Large intestine (tissue), 3 donors: ENCODE data around the gene DNAJC4. TPM values are rescaled to one million over a fixed set of nuclear protein-coding genes. Genes with fewer than 3 reads are reported as not detected.

Experiments
- DNase-seq, 2 donors: peaks; one replicate each; pipeline versions ENCODE4 v3.0.0 to v3.0.0-alpha.2; 2013
- H3K27ac ChIP-seq: one replicate; pipeline ENCODE4 v1.5.1; 2013; ENCODE audit warnings: low read length
- H3K27me3 ChIP-seq: 2 replicates; pipeline ENCODE4 v1.6.1; 2013; ENCODE audit warnings: low read length; ENCODE audit not compliant: control insufficient read depth, insufficient read depth
- H3K36me3 ChIP-seq: 2 replicates; pipeline ENCODE4 v1.6.1; 2013; ENCODE audit warnings: low read length; ENCODE audit not compliant: control insufficient read depth, insufficient read depth
- H3K4me1 ChIP-seq: one replicate; pipeline ENCODE4 v1.6.1; 2013; ENCODE audit warnings: low read length; ENCODE audit not compliant: control insufficient read depth, insufficient read depth
- H3K4me3 ChIP-seq: one replicate; pipeline ENCODE4 v1.5.1; 2013; ENCODE audit warnings: low read length
- H3K9me3 ChIP-seq: one replicate; pipeline ENCODE4 v1.6.1; 2013; ENCODE audit warnings: mild to moderate bottlenecking, low read depth, low read length, moderate library complexity; ENCODE audit not compliant: control insufficient read depth
- WGBS: methylation state at CpG from one replicate; pipeline ENCODE4 v1.1.5; 2013; ENCODE audit warnings: low lambda C conversion rate; ENCODE audit not compliant: insufficient coverage; 5-methylcytosine and 5-hydroxymethylcytosine counted together
- polyA plus RNA-seq: library from polyadenylated mRNA; unstranded; fragments of 120-200 nt; gene quantifications from one replicate; pipeline ENCODE4 v1.2.1, GENCODE V29; 2013

The DNAJC4 gene
- polyA plus RNA-seq, 1 donor = 52.5 TPM

DNA sequence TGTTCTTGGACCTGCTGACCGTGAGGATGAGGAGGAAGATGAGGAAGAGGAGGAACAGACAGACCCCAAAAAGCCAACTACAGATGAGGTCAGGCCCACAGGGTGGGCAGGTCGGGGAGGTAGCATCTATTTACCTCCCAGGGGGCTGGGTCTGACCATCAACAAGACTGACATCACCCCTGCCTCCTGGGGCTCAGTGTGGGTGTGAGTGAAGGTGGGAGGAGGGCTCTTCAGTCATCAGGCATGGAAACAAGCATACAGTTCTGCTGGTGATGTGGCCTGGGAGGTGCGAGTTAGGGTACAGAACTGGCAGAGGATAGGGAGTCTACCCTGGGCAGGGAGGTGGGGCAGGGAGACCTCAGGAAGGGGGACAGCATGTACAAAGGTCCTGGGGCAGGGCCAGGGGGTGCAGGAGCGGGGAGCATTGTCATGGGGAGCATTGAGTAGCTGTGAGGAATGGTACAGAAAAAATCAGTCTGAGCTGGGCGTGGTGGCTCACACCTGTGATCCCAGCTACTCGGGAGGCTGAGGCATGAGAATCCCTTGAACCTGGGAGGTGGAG is 29.9 kb downstream of the DNAJC4 start:
- Histone ChIP-seq H3K27me3 (no peaks in the 10 kb centered on the region), H3K4me1 (peaks cover 5% of the 10 kb centered on the region), H3K4me3 (no peak overlapping the region), H3K27ac (no peak overlapping the region), H3K36me3 (peaks cover 93% of the 10 kb centered on the region), H3K9me3 (no peaks in the 10 kb centered on the region)
- WGBS = no CpG with 5 or more reads among the region's 6 CpGs
- DNase-seq = no peak

DNA sequence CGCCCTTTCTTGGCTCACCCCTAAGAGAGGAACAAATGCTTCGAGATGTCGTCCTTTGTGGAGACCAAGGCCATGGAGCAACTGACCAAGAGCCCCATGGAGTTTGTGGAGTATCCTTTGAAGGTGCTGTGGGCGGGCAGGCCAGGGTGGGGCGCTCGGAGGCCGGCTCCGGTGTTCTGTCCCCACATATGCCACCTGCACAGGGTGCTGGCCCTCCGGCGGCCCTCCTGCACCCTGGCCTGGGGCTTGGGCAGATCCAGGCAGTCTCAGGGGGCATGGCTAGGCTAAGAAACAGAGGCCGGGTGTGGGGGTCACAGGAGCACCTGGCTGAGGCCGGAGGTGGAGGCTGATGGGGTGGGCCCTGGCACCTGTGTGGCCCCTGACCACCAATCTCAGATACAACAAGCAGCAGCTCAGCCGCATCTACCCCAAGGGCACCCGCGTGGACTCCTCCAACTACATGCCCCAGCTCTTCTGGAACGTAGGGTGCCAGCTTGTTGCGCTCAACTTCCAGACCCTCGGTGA is 31.3 kb downstream of the DNAJC4 start:
- Histone ChIP-seq H3K27me3 (no peaks in the 10 kb centered on the region), H3K36me3 (peaks cover 93% of the 10 kb centered on the region), H3K27ac (no peak overlapping the region), H3K4me3 (no peak overlapping the region), H3K4me1 (peaks cover 5% of the 10 kb centered on the region), H3K9me3 (no peaks in the 10 kb centered on the region)
- no peak for DNase-seq
- WGBS = no CpG with 5 or more reads among the region's 18 CpGs

DNA sequence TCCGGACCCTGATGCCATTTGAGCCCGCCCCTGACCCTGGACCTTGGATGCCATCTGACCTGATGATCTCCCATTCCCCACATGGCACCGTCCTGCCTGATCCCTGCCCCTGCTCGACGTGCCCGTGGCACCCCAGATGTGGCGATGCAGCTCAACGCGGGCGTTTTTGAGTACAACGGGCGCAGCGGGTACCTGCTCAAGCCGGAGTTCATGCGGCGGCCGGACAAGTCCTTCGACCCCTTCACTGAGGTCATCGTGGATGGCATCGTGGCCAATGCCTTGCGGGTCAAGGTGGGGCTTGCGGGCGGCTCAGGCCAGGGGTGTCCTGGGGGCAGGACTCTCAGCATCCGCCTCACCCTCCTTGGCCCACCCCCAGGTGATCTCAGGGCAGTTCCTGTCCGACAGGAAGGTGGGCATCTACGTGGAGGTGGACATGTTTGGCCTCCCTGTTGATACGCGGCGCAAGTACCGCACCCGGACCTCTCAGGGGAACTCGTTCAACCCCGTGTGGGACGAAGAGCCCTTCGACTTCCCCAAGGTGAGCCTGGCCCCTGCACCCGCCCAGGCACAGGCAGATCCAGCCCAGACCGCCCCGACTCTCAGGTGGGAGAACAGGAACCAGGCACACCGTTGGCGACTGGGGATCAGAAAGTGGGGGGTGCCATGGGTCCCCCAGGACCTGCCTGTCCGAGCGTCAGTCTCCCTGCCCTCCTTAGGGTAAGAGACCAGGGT is 32.1 kb downstream of the DNAJC4 start:
- Histone ChIP-seq H3K4me3 (no peak overlapping the region), H3K4me1 (peaks cover 5% of the 10 kb centered on the region)

DNA sequence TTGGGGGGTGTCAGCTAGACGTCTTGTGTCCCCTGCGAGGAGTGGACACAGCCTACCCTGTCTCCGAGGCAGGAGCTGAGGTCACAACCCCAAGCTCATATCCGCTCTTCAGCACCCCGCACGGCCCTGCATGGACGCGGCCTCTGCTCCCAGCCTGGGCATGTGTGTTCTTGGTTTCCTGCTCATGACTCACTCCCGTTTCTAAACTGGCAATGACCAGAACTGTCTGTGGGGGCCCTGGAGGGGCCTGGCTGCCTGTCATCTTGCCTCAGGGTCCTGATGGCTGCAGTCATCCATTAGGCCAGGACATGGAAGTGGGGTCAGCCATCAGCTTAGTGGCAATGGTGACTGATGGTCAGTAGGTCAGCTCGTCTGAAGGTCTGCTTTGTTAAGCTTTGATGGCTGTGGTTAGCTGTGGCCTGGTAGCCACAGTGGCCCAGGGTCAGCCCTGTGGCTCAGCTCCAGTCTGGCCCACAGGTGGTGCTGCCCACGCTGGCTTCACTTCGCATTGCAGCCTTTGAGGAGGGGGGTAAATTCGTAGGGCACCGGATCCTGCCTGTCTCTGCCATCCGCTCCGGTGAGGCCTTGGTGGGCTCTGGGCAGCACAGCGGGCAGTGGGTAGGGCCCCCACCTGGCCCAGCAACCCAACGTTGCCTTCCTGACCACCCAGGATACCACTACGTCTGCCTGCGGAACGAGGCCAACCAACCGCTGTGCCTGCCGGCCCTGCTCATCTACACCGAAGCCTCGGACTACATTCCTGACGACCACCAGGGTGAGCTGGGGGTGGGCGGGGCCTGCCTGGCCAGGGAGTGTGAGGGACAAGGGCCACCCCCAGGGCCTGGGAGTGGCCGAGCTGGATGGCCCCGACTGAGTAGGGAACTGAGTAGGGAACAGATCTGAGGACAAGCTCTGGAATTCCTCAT is 32.9 kb downstream of the DNAJC4 start:
- H3K4me1 ChIP-seq = peaks cover 13% of the 10 kb centered on the region
- H3K27me3 ChIP-seq = no peaks in the 10 kb centered on the region
- H3K9me3 ChIP-seq = no peaks in the 10 kb centered on the region
- peaks cover 94% of the 10 kb centered on the region for H3K36me3 ChIP-seq
- H3K27ac ChIP-seq = no peak overlapping the region
- H3K4me3 ChIP-seq = no peak overlapping the region
- 80% methylated on average over 2 of the region's 29 CpGs for WGBS
- no peak for DNase-seq

More for the DNA sequence above, 32.1 kb downstream of the DNAJC4 start:
- Histone ChIP-seq H3K27ac (no peak overlapping the region), H3K36me3 (peaks cover 92% of the 10 kb centered on the region), H3K27me3 (no peaks in the 10 kb centered on the region), H3K9me3 (no peaks in the 10 kb centered on the region)
- DNase-seq = no peak
- no CpG with 5 or more reads among the region's 42 CpGs for WGBS

DNA sequence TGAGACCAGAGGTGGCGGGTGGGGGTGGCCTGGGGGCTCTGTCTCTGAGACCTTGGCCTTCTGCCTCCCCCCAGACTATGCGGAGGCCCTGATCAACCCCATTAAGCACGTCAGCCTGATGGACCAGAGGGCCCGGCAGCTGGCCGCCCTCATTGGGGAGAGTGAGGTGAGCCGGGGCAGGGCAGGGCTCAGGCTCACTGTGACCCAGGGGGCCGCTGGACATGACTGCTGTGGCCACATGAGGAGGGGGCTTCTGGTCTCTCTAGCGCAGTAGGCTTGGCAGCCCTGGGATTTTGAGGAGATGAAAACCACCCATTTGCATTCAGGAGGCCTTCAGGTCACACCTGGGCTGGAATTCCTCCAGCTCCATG is 33.6 kb downstream of the DNAJC4 start:
- Histone ChIP-seq H3K4me3 (no peak overlapping the region), H3K27me3 (no peaks in the 10 kb centered on the region), H3K4me1 (peaks cover 19% of the 10 kb centered on the region), H3K27ac (no peak overlapping the region), H3K36me3 (peaks cover 90% of the 10 kb centered on the region), H3K9me3 (no peaks in the 10 kb centered on the region)
- no CpG with 5 or more reads among the region's 8 CpGs for WGBS
- no peak for DNase-seq

DNA sequence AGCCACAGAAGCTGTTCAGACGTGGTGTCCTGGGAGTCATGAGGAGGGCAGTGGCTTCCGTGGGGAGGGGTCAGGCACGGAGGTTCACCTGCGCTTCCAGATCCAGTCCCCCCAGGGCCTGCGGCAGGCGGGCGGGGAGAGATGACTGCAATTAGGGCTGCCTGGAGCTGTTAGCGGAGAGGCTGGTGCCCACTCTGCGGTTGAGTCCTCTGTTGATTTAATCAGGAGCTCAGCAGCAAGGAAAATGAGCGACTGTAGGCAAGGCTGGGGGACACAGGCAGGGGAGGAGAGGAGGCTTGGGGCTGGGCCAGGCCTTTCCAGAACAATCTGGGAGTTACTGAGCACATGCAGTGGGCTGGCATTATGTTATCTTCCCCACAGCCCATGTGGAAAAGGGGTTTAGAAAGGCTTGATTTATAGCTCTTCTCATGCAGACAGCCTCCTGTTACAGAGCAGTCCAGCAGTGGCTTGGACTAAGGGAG is 34.1 kb downstream of the DNAJC4 start:
- WGBS = no CpG with 5 or more reads among the region's 10 CpGs
- Histone ChIP-seq H3K27me3 (no peaks in the 10 kb centered on the region), H3K4me3 (no peak overlapping the region), H3K36me3 (peaks cover 85% of the 10 kb centered on the region), H3K9me3 (no peaks in the 10 kb centered on the region), H3K27ac (no peak overlapping the region), H3K4me1 (peaks cover 20% of the 10 kb centered on the region)
- no peak for DNase-seq

DNA sequence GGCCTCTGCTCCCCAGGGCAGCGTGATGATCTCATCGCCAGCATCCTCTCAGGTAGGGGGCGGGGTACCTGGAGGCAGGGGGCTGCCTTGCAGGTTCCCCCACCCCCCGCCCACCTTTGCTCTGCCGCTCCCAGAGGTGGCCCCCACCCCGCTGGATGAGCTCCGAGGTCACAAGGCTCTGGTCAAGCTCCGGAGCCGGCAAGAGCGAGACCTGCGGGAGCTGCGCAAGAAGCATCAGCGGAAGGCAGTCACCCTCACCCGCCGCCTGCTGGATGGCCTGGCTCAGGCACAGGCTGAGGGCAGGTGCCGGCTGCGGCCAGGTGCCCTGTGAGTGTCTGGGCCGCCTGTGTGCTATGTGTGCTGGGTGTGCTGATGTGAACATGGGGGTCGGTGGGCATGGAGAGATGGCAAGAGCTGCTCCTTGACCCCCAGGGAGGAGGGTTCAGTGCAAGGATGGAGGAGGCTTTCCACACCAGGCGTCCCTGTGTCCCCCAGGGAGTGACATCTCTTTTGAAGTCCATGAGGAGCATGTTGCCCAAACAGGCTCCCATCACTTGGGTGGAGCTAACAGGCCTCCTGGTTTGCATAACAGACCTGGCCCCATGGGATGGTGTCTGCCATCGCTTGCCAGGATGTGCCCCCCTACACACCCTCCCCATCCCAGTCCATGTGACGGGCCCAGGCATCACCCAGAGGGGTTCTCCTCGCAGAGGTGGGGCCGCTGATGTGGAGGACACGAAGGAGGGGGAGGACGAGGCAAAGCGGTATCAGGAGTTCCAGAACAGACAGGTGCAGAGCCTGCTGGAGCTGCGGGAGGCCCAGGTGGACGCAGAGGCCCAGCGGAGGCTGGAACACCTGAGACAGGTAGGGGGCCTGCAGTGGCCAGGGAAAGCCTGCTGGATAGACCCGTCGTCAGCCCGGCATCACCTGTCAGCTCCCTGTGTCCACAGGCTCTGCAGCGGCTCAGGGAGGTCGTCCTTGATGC is 35.1 kb downstream of the DNAJC4 start:
- Histone ChIP-seq H3K9me3 (no peaks in the 10 kb centered on the region), H3K27me3 (no peaks in the 10 kb centered on the region), H3K4me3 (no peak overlapping the region), H3K27ac (no peak overlapping the region), H3K4me1 (peaks cover 17% of the 10 kb centered on the region), H3K36me3 (peaks cover 74% of the 10 kb centered on the region)
- WGBS = no CpG with 5 or more reads among the region's 35 CpGs
- DNase-seq = no peak

DNA sequence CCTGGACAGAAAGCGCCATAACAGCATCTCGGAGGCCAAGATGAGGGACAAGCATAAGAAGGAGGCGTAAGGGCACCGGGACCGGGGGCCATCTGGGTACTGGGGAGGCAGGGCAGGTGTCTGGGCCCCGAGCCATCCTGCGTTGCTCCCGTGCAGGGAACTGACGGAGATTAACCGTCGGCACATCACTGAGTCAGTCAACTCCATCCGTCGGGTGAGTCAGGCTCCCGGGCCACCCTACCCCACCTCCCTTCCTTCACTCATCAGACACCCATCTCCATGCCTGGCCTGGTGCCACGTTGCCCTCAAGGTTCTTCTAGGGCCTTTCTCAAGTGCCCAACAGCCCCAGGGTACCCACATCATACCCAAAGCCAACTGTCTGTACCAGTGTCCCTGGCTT is 36.0 kb downstream of the DNAJC4 start:
- no peak overlapping the region for H3K27ac ChIP-seq
- H3K36me3 ChIP-seq = peaks cover 68% of the 10 kb centered on the region
- WGBS = 92% methylated on average over 7 of the region's 15 CpGs
- no peaks in the 10 kb centered on the region for H3K27me3 ChIP-seq
- DNase-seq = no peak
- no peak overlapping the region for H3K4me3 ChIP-seq
- no peaks in the 10 kb centered on the region for H3K9me3 ChIP-seq
- H3K4me1 ChIP-seq = peaks cover 17% of the 10 kb centered on the region

DNA sequence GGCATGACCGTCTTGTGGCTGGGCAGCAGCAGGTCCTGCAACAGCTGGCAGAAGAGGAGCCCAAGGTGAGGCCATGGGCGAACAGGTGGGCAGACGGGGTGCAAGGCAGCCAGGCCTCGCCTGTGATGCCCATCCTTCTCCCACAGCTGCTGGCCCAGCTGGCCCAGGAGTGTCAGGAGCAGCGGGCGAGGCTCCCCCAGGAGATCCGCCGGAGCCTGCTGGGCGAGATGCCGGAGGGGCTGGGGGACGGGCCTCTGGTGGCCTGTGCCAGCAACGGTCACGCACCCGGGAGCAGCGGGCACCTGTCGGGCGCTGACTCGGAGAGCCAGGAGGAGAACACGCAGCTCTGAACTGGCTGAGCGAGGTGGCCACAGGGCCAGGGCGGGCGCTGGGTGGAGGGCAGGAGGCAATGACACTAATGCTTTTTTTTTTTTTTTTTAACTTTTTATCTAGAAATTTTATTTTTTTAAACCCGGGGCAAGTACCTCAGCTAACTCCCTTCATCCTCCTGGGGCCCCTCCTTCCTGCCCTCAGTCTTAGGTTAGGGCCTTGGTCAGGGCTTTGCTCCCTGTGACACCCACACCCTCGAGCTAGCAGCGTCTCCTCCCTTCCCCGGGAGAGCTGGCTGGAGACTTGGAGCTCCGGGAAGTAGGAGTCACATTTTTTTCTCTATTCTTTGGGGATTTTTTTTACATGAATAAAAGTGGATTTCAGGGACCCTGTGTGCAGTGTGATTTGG is 37.0 kb downstream of the DNAJC4 start:
- Histone ChIP-seq H3K27me3 (no peaks in the 10 kb centered on the region), H3K27ac (no peak overlapping the region), H3K4me3 (no peak overlapping the region), H3K9me3 (no peaks in the 10 kb centered on the region), H3K36me3 (peaks cover 57% of the 10 kb centered on the region), H3K4me1 (peaks cover 25% of the 10 kb centered on the region)
- no peak for DNase-seq
- 20% methylated on average over 1 of the region's 27 CpGs for WGBS
